Cerebellar nuclear complex (tissue), 1 donor: Measurements from ENCODE around the gene KHDC1L.
"Not testable (repeated sequence)": the region's sequence is repeated elsewhere in the genome, so short reads cannot be mapped to it uniquely, and the experiment has no call there.

Experiments
- DNase-seq, 2 experiments: peaks; one replicate each; lab custom pipeline; 2025; lab: John Stamatoyannopoulos, UW

KHDC1L gene, protein sequence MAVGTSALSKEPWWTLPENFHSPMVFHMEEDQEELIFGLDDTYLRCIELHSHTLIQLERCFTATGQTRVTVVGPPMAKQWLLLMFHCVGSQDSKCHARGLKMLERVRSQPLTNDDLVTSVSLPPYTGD

GRCh38 chr6:73225396-73225795 lies at the start of gene KHDC1L:
TSS of gene KHDC1L (minus strand) at chr6:73225496. CDS start at chr6:73225408, 88 bp downstream.
- DNase-seq: no peak

DNA sequence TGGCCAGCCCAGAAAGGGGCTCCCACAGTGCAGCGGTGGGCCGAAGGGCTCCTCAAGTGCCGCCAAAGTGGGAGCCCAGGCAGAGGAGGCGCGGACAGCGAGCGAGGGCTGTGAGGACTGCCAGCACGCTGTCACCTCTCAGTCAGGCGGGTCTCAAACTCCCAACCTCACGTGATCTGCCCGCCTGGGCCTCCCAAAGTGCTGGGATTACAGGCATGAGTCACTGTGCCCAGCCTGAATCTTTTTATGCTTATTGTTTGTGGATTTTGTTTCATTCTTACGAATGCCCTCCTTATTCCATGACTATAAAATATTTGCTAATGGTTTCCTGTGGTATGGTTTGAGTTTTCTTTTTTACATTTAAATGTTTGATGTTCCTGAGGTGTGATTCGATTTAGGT lies 44.0 kb upstream of the KHDC1L start:
- not testable (repeated sequence) for DNase-seq

- DNase-seq: not testable (repeated sequence)
Measured at GRCh38 chr6:73268896-73269295, 43.6 kb upstream of the KHDC1L start.

- DNase-seq: no peak
Measured at GRCh38 chr6:73264446-73264845, 39.1 kb upstream of the KHDC1L start.

GRCh38 chr6:73263570-73263909 lies 38.2 kb upstream of the KHDC1L start:
- DNase-seq: no peak

- DNase-seq: peak in 1 of 2 experiments; percentile 42
Measured at GRCh38 chr6:73262671-73263569, 37.6 kb upstream of the KHDC1L start, which contains the start of gene KHDC1. TSS of gene KHDC1 (minus strand) at chr6:73263196. CDS start at chr6:73242517, 20,679 bp downstream.

GRCh38 chr6:73258721-73259120 lies 33.4 kb upstream of the KHDC1L start:
- no peak for DNase-seq

DNA sequence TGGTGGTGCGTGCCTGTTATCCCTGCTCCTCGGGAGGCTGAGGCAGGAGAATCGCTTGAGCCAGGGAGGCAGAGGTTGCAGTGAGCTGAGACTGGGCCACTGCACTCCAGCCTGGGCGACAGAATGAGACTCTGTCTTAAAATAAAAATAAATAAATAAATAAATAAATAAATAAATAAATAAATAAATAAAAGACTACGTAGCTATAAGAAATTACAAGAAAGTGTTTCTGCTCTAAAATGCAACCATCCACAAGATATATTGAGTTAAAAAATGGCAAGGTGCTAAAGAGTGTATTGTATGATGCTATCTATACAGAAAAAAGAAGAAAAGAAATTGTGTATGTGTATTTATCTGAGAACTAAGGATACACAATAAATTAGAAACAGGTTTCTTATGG lies 29.0 kb upstream of the KHDC1L start:
- DNase-seq: not testable (repeated sequence)

DNA sequence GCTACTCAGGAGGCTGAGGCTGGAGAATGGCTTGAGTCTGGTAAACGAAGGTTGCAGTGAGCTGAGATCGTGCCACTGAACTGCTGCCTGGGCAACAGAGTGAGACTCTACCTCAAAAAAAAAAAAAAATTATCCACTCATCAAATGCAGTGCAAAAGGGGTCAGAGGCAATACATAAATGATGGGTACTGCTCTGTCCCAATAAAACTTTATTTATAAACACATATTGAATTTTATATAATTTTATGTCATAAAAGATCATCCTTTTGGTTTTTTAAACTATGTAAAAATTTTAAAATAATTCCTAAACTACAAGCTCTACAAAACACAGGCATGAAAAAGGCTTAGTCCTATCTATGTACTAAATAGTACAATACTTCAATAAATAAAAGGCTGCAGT lies 27.4 kb upstream of the KHDC1L start:
- no peak for DNase-seq

DNA sequence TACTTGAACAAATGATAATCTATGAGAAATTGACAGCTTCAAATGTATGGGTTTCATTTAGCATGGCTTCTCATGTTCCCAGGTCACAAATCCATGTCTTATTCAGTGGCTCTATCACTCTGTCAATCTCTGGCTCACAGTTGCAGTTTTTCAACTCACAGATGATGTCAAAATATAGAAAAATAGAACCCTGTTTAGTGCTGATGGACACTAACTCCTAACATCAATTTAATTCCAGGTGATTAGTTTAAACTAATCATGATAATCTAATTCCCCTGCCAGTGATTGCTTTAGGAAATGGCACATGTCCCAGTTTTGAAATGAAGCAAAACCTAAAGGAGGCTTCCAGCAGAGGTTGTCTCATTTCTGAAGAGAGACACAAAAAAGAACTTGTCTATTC lies 24.7 kb upstream of the KHDC1L start:
- DNase-seq: no peak

DNA sequence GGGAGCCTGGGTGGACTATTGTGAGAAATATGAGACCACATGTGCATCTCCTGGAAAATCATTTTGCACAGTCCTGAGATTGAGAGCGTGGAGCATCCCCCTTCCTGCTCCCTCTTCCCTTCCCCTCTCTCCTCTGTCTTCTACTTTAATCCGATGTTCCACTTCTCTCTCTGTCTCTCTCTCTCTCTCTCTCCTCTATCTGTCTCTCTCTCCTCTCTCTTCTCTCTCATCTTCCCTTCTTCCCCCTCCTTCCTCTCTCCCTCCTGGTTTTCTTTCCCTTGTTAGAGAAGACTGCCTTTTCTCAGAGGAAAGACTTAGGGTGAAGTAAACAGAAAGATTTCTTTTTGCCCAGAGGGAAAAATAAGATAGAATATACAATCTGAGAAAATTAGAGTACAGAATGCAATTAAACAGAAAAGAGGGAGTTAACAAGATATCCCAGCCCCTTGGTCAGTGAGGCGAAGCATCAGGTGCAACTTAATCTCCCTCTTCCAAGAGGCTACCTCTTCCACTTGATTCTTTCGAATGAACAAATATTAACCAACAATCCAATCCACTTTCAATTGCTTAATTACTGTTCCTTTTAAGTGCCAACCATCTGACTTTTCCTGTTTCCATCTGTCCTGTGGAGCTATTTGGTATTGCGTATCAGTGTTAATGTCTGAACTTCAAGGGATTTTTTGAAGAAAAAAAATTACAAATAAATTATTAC lies 23.1 kb upstream of the KHDC1L start:
- no peak for DNase-seq

GRCh38 chr6:73242001-73242400 lies 16.7 kb upstream of the KHDC1L start:
- DNase-seq: no peak

DNA sequence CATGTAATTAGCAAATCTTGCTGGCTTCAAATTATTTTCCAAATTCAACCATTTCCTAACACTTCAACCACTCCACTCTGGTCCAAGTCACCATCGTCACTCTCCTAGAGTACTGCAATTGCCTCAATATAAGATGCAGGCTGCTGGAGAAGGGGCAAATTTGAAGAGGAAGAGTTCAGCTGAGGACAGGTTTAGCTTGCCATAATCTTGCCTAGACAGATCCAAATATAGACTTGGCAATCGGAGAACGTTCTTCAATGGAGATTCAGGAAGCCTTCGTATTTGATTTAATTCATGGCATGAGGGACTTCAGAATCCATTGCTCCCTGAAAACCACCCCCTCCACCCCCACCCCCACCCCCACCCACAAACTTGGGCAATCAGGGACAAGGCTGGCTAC lies 15.4 kb upstream of the KHDC1L start:
- no peak for DNase-seq

DNA sequence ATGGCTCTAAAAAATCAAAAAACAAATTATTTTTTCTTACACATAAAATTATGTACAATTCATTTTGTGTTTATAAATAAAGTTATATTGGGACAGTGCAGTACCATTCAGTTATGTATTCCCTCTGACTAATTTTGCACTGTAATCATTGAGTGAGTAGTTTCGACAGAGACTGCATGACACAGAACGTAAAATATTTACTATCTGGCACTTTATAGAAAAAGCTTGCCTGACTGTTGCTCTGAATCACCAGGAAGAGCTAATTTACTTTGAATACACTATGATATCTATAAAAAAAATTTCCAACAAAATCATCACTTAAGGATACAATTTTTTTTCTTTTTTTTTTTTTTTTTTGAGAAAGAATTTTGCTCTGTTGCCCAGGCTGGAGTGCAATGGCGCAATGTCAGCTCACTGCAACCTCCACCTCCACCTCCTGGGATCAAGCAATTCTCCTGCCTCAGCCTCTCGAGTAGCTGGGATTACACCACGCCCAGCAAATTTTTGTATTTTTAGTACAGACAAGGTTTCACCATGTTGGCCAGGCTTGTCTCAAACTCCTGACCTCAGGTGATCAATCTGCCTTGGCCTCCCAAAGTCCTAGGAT lies 11.0 kb upstream of the KHDC1L start:
- no peak for DNase-seq

DNA sequence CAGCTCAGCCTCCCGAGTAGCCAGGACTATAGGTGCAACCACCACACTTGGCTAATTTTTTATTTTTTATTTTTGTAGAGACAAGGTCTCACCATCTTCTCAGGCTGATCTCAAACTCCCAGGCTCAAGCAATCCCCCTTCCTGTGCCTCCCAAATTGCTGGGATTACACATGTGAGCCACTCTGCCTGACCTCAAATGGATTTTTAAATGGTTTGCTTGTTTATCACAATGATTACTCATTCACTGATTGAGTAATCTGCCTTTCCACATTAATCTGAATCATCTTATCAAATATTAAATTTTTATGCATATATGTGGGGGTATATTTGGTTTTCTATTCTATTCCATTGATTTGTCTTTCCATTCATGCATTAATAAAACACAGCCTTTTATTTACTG lies 9.4 kb upstream of the KHDC1L start:
- DNase-seq: no peak

DNA sequence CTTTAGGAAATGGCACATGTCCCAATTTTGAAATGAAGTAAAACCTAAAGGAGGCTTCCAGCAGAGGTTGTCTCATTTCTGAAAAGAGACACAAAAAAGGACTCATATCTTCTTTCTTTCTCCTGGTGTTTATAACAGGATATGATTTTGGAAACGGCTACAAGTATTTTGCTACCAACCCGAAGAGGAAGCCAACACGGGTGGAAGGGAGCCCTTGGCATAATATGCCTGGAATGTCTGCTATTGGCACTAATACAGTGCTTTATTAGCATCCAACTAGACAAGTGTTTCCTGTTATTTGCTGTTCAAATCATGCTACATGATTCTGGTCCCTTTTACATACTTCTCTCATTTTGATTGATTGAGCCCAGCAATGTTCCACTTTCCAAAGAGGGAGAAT lies 8.7 kb upstream of the KHDC1L start:
- DNase-seq: not testable (repeated sequence)

GRCh38 chr6:73233048-73233447 lies 7.8 kb upstream of the KHDC1L start:
- no peak for DNase-seq

- DNase-seq: no peak
Measured at GRCh38 chr6:73231986-73232391, 6.7 kb upstream of the KHDC1L start.

GRCh38 chr6:73227606-73228255 lies 2.4 kb upstream of the KHDC1L start:
- no peak for DNase-seq

DNA sequence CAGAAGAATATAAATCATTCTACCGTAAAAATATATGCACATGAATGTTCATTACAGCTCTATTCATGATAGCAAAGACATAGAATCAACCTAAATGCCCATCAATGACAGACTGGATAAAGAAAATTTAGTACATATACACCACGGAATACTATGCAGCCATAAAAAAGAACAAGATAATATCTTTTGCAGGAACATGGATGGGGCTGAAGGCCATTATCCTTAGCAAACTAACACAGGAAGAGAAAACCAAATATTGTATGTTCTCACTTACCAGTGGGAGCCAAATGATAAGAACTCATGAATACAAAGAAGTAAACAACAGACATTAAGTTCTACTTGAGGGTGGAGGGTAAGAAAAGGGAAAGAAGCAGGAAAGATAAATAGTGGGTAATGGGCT lies 8.4 kb downstream of the KHDC1L start:
- DNase-seq: no peak

GRCh38 chr6:73209117-73209516 lies 16.2 kb downstream of the KHDC1L start:
- DNase-seq: no peak
